GM10248 (cell line): ENCODE results near the gene CALML5.

Experiments used
- CTCF ChIA-PET: fragments of 300-600 bp; sonication (Branson Sonifier 250); formaldehyde crosslinking; extraction: SDS; loops from one replicate; lab custom pipeline; 2021; ENCODE audit warnings: antibody characterized with exemption; lab: Yijun Ruan, JAX
- POLR2A ChIA-PET: fragments of 350-650 bp; sonication (Branson Sonifier 250); formaldehyde crosslinking; extraction: SDS; loops from one replicate; lab custom pipeline; 2020; ENCODE audit warnings: antibody characterized with exemption; lab: Yijun Ruan, JAX
- DNase-seq: peaks from one replicate; pipeline ENCODE4 v3.0.0; 2012; ENCODE audit errors: extremely low spot score
- TF ChIP-seq, protein P1 (sequence below): IDR thresholded peaks from 2 replicates; pipeline ENCODE4 v1.5.1; 2012; ENCODE audit warnings: mild to moderate bottlenecking, low read depth; ENCODE audit errors: extremely low read depth, missing control alignments, control extremely low read depth

CALML5 gene

DNA sequence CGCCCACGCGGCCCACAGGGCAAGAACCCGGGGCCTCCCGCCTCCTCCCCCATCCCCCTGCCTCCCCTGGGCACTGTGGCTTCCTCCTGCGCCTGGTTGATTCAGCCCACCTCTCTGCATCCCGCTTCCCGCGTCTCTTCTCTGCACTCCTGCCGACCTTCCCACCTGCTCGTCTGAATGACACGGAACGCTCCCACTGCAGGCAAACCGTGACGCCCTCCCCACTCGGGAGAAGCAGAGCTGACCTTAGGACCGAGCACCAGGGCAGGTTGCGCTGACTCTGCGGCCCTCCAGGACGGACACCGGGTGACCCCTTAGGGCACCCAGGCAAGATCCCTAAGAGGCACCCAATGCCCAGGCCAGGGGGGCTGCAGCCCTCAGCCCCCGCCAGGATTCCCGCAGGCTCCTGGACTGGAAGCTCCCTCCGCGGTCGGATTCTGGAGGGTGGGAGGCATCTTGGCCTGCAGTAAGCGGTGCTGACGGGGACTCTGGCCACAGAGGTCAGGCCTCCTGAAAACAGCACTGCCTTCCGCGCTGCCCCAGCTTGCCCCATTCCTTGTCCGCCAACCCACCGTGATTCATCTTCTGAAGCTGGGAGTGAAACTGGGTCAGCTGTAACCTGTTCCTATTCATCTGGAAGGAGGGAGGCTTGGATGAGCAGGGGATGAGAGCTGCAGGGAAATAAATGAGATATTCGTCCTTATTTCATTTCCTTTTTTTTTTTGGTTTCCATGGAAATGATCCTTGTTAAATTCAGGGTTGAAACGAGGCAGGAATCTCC lies 26.4 kb upstream of the CALML5 start:
- CTCF ChIA-PET = interaction anchor here (1.2 kb wide), 1 partner anchor 104 kb away, joined by 4 read pairs; no protein-coding TSS in a partner anchor
- POLR2A ChIA-PET = no interaction called here
- DNase-seq = no peak
- TF ChIP-seq, protein P1, sequence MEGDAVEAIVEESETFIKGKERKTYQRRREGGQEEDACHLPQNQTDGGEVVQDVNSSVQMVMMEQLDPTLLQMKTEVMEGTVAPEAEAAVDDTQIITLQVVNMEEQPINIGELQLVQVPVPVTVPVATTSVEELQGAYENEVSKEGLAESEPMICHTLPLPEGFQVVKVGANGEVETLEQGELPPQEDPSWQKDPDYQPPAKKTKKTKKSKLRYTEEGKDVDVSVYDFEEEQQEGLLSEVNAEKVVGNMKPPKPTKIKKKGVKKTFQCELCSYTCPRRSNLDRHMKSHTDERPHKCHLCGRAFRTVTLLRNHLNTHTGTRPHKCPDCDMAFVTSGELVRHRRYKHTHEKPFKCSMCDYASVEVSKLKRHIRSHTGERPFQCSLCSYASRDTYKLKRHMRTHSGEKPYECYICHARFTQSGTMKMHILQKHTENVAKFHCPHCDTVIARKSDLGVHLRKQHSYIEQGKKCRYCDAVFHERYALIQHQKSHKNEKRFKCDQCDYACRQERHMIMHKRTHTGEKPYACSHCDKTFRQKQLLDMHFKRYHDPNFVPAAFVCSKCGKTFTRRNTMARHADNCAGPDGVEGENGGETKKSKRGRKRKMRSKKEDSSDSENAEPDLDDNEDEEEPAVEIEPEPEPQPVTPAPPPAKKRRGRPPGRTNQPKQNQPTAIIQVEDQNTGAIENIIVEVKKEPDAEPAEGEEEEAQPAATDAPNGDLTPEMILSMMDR = no peak

DNA sequence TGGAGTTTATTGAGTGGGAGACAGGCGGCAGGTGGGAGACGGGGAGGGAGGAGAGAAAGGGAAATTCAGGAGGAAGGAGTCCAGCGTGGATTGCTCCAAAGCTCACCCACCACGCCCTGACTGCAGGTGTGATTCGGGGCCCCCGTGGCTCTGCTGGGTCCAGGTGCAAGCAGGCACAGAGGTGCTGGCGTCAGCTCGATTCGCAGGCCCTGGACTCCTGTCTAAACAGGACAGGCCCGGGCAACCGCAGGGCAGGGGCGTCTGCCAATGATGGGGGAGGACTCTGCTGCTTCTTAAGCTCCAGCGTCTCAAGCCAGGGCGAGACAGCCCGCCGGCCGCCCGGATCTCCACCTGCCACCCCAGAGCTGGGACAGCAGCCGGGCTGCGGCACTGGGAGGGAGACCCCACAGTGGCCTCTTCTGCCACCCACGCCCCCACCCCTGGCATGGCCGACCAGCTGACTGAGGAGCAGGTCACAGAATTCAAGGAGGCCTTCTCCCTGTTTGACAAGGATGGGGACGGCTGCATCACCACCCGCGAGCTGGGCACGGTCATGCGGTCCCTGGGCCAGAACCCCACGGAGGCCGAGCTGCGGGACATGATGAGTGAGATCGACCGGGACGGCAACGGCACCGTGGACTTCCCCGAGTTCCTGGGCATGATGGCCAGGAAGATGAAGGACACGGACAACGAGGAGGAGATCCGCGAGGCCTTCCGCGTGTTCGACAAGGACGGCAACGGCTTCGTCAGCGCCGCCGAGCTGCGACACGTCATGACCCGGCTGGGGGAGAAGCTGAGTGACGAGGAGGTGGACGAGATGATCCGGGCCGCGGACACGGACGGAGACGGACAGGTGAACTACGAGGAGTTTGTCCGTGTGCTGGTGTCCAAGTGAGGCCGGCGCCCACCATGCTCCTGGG lies 25.5 kb upstream of the CALML5 start, which contains the start of gene CALML3:
TSS of gene CALML3 (plus strand) at position 321 of the 920 bp plus-strand sequence. CDS start at position 446, 125 bp downstream.
- TF ChIP-seq, protein P1 = no peak
- DNase-seq = no peak
- POLR2A ChIA-PET = no interaction called here
- CTCF ChIA-PET = interaction anchor here (1.2 kb wide), 1 partner anchor 105 kb away, joined by 4 read pairs; no protein-coding TSS in a partner anchor

DNA sequence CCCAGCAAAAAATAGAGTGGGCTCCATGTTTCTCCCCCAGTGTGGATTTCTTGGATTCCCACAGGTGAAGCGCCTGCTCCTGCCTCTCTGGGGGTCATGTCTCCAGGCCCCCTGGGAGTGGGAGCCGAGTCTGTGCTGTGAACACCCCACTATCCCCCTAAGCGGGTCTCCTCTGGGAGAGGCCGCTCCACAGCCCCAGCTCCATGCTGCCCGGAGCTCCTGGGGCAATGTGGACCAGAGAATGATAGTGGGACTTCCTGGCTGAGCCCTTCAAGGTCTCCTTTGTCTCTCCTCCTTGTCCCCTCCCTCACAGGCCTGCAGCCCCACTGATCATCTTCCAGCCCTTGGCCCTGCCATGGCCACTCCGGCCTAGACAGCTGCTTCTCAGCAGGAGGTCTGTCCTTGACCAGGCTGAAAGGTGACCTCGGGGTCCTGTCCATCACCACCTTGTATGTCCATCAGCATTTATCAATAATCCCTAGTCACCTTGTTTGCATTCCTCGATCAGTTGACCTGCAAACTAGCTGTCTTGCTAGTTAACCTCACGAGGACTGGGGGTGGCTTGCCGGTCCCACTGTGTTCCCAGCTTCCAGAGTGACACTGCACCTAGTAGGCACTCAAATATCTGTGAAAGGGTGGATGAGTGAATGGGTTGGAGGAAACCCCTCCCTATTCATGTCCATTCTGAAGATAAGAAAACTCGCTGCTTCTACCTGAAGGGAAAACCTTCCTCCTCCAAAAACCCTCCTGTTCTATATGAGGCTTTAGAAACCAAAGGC lies 24.6 kb upstream of the CALML5 start:
- no peak for DNase-seq
- ChIA-PET POLR2A (no interaction called here), CTCF (no interaction called here)
- TF ChIP-seq, protein P1 = no peak

DNA sequence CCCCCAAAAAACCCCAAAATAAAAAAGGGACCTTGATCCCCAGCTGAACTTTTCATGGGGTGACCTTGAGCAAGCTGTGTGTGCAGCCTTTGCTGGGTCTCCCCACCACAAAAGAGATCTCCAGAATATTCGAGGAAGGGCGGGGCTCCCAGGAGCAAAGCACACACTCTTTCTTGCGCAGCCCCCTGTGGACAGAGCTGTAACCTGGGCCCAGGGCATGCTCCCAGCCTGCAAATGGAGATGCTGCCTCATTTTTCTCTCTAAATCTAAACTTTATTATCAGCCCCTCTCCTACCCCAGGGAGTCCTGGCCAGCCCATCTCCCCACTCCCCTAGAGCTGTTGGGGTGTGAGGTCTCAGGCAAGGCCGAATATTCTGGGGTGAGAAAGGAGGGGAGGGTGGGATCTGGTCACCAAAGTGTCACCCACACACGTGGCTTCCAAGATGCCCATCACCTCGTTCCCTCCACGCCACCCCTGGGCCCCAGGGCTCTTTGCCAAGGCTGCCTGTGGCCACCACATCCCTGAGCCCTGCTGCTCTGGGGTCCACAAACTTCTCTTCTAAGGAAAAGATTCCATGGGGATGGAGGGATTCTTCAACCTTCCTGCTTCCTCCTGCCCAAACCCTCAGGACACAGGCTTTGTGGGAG lies 23.7 kb upstream of the CALML5 start:
- POLR2A ChIA-PET = no interaction called here
- no peak for DNase-seq
- CTCF ChIA-PET = no interaction called here
- TF ChIP-seq, protein P1 = no peak

DNA sequence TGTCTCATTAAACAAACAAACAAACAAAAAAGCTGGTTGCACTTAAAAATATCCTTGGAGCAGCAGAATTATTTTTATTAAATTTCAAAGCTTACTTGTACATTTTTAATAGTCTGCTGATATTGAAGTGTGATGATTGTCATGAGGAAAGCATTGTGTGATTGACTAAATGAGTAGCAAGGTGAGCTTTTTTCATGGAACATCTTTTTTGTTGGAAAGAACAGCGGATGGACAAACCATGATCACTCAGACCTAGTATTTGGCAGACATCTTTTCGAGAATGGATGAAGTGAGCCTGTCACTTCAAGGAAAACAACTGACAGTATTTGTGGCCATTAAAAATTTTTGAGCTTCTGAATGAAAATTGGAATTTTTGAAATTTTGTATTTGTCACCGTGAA lies 19.7 kb upstream of the CALML5 start:
- no peak for DNase-seq
- TF ChIP-seq, protein P1 = no peak
- ChIA-PET CTCF (interaction anchor here (1.0 to 1.3 kb wide), 3 partner anchors 9 to 704 kb away, joined by 3 to 4 read pairs (median 3); no protein-coding TSS in a partner anchor), POLR2A (no interaction called here)
